T follicular helper cell (primary cell): Measurements from ENCODE around the gene P2RY11.

Experiments
- DNase-seq: peaks from one replicate; pipeline ENCODE4 v3.0.0-alpha.2; 2020; ENCODE audit warnings: low read depth

P2RY11 gene

GRCh38 chr19:10113964-10114650 lies 2.6 kb downstream of the P2RY11 start:
- DNase-seq, result no peak

GRCh38 chr19:10114651-10115391 lies 3.3 kb downstream of the P2RY11 start:
- DNase-seq, result no peak

GRCh38 chr19:10115392-10116084 lies 4.0 kb downstream of the P2RY11 start:
- no peak for DNase-seq

GRCh38 chr19:10116085-10116865 lies 4.8 kb downstream of the P2RY11 start:
- DNase-seq, result no peak

GRCh38 chr19:10116866-10117616 lies 5.5 kb downstream of the P2RY11 start:
- no peak for DNase-seq

- DNase-seq, result no peak
Observed at GRCh38 chr19:10118960-10119359, 7.5 kb downstream of the P2RY11 start.

GRCh38 chr19:10120538-10121189 lies 9.2 kb downstream of the P2RY11 start:
- no peak for DNase-seq

GRCh38 chr19:10122045-10122444 lies 10.6 kb downstream of the P2RY11 start:
- no peak for DNase-seq

- DNase-seq, result no peak
Observed at GRCh38 chr19:10124429-10124828, 12.9 kb downstream of the P2RY11 start.

GRCh38 chr19:10126213-10126639 lies 14.7 kb downstream of the P2RY11 start:
- DNase-seq, result no peak

GRCh38 chr19:10132905-10133304 lies 21.4 kb downstream of the P2RY11 start:
- DNase-seq, result no peak

GRCh38 chr19:10133596-10133995 lies 22.1 kb downstream of the P2RY11 start:
- no peak for DNase-seq

GRCh38 chr19:10134040-10134439 lies 22.5 kb downstream of the P2RY11 start:
- no peak for DNase-seq

GRCh38 chr19:10135551-10136334 lies 24.2 kb downstream of the P2RY11 start:
- no peak for DNase-seq

- no peak for DNase-seq
Observed at GRCh38 chr19:10136936-10137335, 25.4 kb downstream of the P2RY11 start.

GRCh38 chr19:10137751-10138682 lies 26.5 kb downstream of the P2RY11 start:
- no peak for DNase-seq

- DNase-seq, result no peak
Observed at GRCh38 chr19:10138879-10139795, 27.6 kb downstream of the P2RY11 start.

- DNase-seq, result no peak
Observed at GRCh38 chr19:10139952-10140351, 28.5 kb downstream of the P2RY11 start.
